Measurements from ENCODE around the gene GOLGA8J.
"Not testable (repeated sequence)": the region's sequence is repeated elsewhere in the genome, so short reads cannot be mapped to it uniquely, and the experiment has no call there.

The GOLGA8J gene

GRCh38 chr15:30065025-30065801 lies 17.5 kb upstream of the GOLGA8J start:
- H3K27ac ChIP-seq = no peak overlapping the region
- TF ChIP-seq, protein P1, sequence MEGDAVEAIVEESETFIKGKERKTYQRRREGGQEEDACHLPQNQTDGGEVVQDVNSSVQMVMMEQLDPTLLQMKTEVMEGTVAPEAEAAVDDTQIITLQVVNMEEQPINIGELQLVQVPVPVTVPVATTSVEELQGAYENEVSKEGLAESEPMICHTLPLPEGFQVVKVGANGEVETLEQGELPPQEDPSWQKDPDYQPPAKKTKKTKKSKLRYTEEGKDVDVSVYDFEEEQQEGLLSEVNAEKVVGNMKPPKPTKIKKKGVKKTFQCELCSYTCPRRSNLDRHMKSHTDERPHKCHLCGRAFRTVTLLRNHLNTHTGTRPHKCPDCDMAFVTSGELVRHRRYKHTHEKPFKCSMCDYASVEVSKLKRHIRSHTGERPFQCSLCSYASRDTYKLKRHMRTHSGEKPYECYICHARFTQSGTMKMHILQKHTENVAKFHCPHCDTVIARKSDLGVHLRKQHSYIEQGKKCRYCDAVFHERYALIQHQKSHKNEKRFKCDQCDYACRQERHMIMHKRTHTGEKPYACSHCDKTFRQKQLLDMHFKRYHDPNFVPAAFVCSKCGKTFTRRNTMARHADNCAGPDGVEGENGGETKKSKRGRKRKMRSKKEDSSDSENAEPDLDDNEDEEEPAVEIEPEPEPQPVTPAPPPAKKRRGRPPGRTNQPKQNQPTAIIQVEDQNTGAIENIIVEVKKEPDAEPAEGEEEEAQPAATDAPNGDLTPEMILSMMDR (IDR thresholded peaks at IDR 0.05; ENCODE audit: low read depth, low read length) = no peak
- no peaks in the 10 kb centered on the region for H3K27me3 ChIP-seq (ENCODE audit: insufficient read depth, low read depth, severe bottlenecking)
- no peaks in the 10 kb centered on the region for H3K9me3 ChIP-seq (ENCODE audit: severe bottlenecking)
- no peaks in the 10 kb centered on the region for H3K36me3 ChIP-seq
- no peak for DNase-seq
- H3K4me3 ChIP-seq (ENCODE audit: low read depth, low read length) = no peak overlapping the region

GRCh38 chr15:30068326-30068725 lies 14.4 kb upstream of the GOLGA8J start:
- TF ChIP-seq, protein P1 (IDR thresholded peaks at IDR 0.05; ENCODE audit: low read depth, low read length) = no peak

GRCh38 chr15:30072630-30073029 lies 10.1 kb upstream of the GOLGA8J start:
- Histone ChIP-seq H3K4me3 (ENCODE audit: low read depth, low read length) (peak overlapping the region; percentile 6), H3K27me3 (ENCODE audit: insufficient read depth, low read depth, severe bottlenecking) (no peaks in the 10 kb centered on the region), H3K9me3 (ENCODE audit: severe bottlenecking) (no peaks in the 10 kb centered on the region), H3K27ac (no peak overlapping the region), H3K36me3 (no peaks in the 10 kb centered on the region)
- DNase-seq = no peak
- TF ChIP-seq, protein P1 (IDR thresholded peaks at IDR 0.05; ENCODE audit: low read depth, low read length) = no peak

More at GRCh38 chr15:30068326-30068725, 14.4 kb upstream of the GOLGA8J start:
- no peaks in the 10 kb centered on the region for H3K27me3 ChIP-seq (ENCODE audit: insufficient read depth, low read depth, severe bottlenecking)
- no peaks in the 10 kb centered on the region for H3K9me3 ChIP-seq (ENCODE audit: severe bottlenecking)
- DNase-seq = no peak
- no peak overlapping the region for H3K27ac ChIP-seq
- H3K36me3 ChIP-seq = no peaks in the 10 kb centered on the region
- no peak overlapping the region for H3K4me3 ChIP-seq (ENCODE audit: low read depth, low read length)

DNA sequence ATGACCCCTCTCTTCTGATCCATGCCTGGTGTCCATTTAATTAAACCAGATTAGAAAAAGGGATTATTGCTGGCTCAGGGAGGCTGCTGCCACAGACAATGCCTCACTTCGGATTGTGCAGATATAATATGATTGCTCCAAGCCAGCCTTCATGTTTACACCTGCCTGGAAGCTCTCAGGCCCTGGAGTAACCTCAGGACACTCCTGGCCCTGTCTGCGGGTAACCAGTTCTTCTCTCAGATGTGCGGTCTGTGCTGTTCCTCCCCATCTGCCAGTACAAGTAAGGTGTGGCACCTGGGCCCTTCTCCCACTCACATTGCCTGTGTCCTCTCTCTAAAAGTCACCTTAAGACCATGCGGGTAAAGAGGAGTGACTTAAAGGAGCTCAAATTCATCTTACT lies 8.8 kb upstream of the GOLGA8J start:
- Histone ChIP-seq H3K27ac (peak overlapping the region; percentile 22), H3K4me3 (ENCODE audit: low read depth, low read length) (no peak overlapping the region), H3K36me3 (no peaks in the 10 kb centered on the region), H3K9me3 (ENCODE audit: severe bottlenecking) (no peaks in the 10 kb centered on the region), H3K27me3 (ENCODE audit: insufficient read depth, low read depth, severe bottlenecking) (no peaks in the 10 kb centered on the region)
- TF ChIP-seq, protein P1 (IDR thresholded peaks at IDR 0.05; ENCODE audit: low read depth, low read length) = no peak
- DNase-seq = peak; percentile 90

DNA sequence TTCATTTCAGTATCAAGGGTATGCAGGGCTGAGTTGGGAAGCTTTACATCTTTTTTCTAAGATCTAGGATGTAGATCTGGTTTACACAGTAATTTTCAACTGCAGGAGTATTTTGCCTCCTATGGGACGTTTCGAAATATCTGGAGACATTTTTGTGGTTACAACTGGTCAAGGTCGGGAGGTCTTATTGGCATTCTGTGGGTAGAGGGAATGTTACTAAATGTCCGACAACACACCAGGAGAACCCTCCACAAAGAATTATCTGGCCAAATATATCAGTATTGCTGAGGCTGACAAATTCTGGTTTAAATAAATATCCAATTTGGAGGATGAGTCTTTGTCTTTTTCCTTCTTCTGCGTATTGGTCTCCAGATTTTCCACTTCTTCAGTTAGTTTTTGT lies 1.9 kb upstream of the GOLGA8J start:
- not testable (repeated sequence) for H3K27ac ChIP-seq; H3K4me3 ChIP-seq (ENCODE audit: low read depth, low read length); H3K27me3 ChIP-seq (ENCODE audit: insufficient read depth, low read depth, severe bottlenecking); DNase-seq; H3K9me3 ChIP-seq (ENCODE audit: severe bottlenecking); H3K36me3 ChIP-seq

GRCh38 chr15:30097827-30098226 lies 15.1 kb downstream of the GOLGA8J start:
- not testable (repeated sequence) for H3K36me3 ChIP-seq; H3K9me3 ChIP-seq (ENCODE audit: severe bottlenecking); H3K27ac ChIP-seq; DNase-seq; H3K4me3 ChIP-seq (ENCODE audit: low read depth, low read length); H3K27me3 ChIP-seq (ENCODE audit: insufficient read depth, low read depth, severe bottlenecking)

DNA sequence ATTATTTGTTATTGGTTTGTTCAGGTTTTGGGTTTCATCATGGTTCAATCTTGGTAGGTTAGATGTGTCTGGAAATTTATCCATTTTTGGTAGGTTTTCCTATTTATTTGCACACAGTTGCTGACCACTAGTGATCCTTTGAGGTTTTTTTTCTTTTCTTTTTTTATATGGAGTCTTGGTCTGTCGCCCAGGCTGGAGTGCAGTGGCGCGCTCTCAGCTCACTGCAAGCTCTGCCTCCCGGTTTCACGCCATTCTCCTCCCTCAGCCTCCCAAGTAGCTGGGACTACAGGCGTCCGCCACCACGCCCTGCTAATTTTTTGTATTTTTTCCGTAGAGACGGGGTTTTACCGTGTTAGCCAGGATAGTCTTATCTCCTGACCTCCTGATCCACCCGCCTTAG lies 20.1 kb downstream of the GOLGA8J start:
- not testable (repeated sequence) for H3K36me3 ChIP-seq; H3K27me3 ChIP-seq (ENCODE audit: insufficient read depth, low read depth, severe bottlenecking); H3K4me3 ChIP-seq (ENCODE audit: low read depth, low read length); DNase-seq; H3K27ac ChIP-seq; H3K9me3 ChIP-seq (ENCODE audit: severe bottlenecking)

DNA sequence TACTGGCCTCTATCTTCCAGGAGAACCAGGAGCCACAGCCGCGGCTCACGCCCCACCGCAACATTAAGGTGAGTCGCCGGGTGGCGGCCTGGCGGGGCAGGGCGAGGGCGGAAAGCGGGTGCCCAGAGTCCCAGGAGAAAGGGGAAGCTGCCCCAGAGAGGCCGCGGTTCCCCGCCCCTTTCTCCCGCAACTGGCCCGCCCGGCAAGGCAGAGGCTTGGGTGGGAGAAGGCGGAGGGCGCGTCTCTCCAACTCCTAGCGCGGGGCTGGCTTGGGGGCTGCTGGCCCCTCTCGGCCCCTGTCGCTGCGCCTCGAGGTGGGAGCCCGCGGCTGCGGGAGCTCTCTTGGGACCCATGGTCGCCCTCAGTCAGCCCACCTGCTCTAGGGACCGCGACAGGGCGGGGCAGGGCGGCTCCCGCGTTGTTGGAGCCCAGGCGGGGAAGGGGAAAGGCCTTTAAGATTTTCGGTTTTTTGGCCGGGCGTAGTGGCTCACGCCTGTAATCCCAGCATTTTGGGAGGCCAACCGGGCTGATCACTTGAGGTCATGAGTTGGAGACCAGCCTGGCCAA lies 21.3 kb downstream of the GOLGA8J start:
- H3K27ac ChIP-seq; H3K9me3 ChIP-seq (ENCODE audit: severe bottlenecking); H3K36me3 ChIP-seq; H3K27me3 ChIP-seq (ENCODE audit: insufficient read depth, low read depth, severe bottlenecking): not testable (repeated sequence)
- peak; percentile 7 for DNase-seq
- H3K4me3 ChIP-seq (ENCODE audit: low read depth, low read length) = peak overlapping the region; percentile 46

- not testable (repeated sequence) for H3K9me3 ChIP-seq (ENCODE audit: severe bottlenecking); H3K36me3 ChIP-seq; DNase-seq; H3K27ac ChIP-seq; H3K27me3 ChIP-seq (ENCODE audit: insufficient read depth, low read depth, severe bottlenecking); H3K4me3 ChIP-seq (ENCODE audit: low read depth, low read length)
Measured at GRCh38 chr15:30110591-30110990, 27.8 kb downstream of the GOLGA8J start.

GRCh38 chr15:30130066-30130465 lies 47.3 kb downstream of the GOLGA8J start:
- not testable (repeated sequence) for H3K4me3 ChIP-seq (ENCODE audit: low read depth, low read length); DNase-seq; H3K27ac ChIP-seq; H3K27me3 ChIP-seq (ENCODE audit: insufficient read depth, low read depth, severe bottlenecking); H3K9me3 ChIP-seq (ENCODE audit: severe bottlenecking); H3K36me3 ChIP-seq

Data from WERI-Rb-1 (cell line).